Mucosa of descending colon (tissue), 3 donors: ENCODE results near the gene COL28A1. TPM values are rescaled to one million over a fixed set of nuclear protein-coding genes. Genes with fewer than 3 reads are reported as not detected.

Experiments used
- ATAC-seq: fragments of 200-7000 bp; cut with Tn5 transposase; one replicate; pipeline ENCODE4 v1.9.1; 2020; ENCODE audit warnings: mild to moderate bottlenecking, moderate library complexity
- DNase-seq, 3 donors: peaks; one replicate each; pipeline ENCODE4 v3.0.0-alpha.2; 2020
- H3K36me3 ChIP-seq: fragments of 200-600 bp; one replicate; pipeline ENCODE4 v1.8.0; 2021; ENCODE audit warnings: low read depth, mild to moderate bottlenecking
- H3K4me1 ChIP-seq: fragments of 200-600 bp; one replicate; pipeline ENCODE4 v1.8.0; 2021; ENCODE audit warnings: low read depth, mild to moderate bottlenecking
- H3K4me3 ChIP-seq: fragments of 200-600 bp; one replicate; pipeline ENCODE4 v1.8.0; 2021; ENCODE audit warnings: mild to moderate bottlenecking
- H3K9me3 ChIP-seq: fragments of 200-600 bp; one replicate; pipeline ENCODE4 v1.8.0; 2021; ENCODE audit warnings: mild to moderate bottlenecking
- intact Hi-C, 2 donors: fragments of 100-400 bp; cut with DNase I in 1 of 2; cut with micrococcal nuclease in 1 of 2; formaldehyde crosslinking; loops; one replicate each; pipeline versions ENCODE4 v1.11.0 to v1.11.1; 2022; cut with DNase I, micrococcal nuclease
- total RNA-seq, 3 donors: library from RNA; stranded (reverse); fragmentation: NEBNext Ultra II Directional in 2 of 3; extraction: Animal tissue kit (Norgen Biotek cat#: 25700) in 2 of 3; gene quantifications; one replicate each; pipeline versions ENCODE4 v1.2.1 to v1.2.4, GENCODE V29; 2021 to 2023
- TF ChIP-seq, protein P1 (sequence below): fragments of 200-600 bp; IDR thresholded peaks from one replicate; pipeline ENCODE4 v1.8.0; 2022; ENCODE audit warnings: antibody characterized with exemption, mild to moderate bottlenecking
- donor health status: DM: no; HTN: no; CAD: no; lungs with moderate emphysema.
- donor health status: DM: no; HTN: no; CAD: no.
- donor health status: DM: no; HTN: yes; CAD: no.

Gene COL28A1
- total RNA-seq, 3 donors from 2014 or later: 2.9 to 19.0 (median 4.1) TPM

- intact Hi-C loops: no loop called here
- no peaks in the 10 kb centered on the region for H3K4me1 ChIP-seq
- TF ChIP-seq, protein P1, sequence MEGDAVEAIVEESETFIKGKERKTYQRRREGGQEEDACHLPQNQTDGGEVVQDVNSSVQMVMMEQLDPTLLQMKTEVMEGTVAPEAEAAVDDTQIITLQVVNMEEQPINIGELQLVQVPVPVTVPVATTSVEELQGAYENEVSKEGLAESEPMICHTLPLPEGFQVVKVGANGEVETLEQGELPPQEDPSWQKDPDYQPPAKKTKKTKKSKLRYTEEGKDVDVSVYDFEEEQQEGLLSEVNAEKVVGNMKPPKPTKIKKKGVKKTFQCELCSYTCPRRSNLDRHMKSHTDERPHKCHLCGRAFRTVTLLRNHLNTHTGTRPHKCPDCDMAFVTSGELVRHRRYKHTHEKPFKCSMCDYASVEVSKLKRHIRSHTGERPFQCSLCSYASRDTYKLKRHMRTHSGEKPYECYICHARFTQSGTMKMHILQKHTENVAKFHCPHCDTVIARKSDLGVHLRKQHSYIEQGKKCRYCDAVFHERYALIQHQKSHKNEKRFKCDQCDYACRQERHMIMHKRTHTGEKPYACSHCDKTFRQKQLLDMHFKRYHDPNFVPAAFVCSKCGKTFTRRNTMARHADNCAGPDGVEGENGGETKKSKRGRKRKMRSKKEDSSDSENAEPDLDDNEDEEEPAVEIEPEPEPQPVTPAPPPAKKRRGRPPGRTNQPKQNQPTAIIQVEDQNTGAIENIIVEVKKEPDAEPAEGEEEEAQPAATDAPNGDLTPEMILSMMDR: no peak
- no peaks in the 10 kb centered on the region for H3K36me3 ChIP-seq
- DNase-seq: no peak
- ATAC-seq: no peak
- H3K4me3 ChIP-seq: no peak overlapping the region
- H3K9me3 ChIP-seq: no peaks in the 10 kb centered on the region
These were observed 36.8 kb downstream of the COL28A1 start for GRCh38 chr7:7498856-7499255.

DNA sequence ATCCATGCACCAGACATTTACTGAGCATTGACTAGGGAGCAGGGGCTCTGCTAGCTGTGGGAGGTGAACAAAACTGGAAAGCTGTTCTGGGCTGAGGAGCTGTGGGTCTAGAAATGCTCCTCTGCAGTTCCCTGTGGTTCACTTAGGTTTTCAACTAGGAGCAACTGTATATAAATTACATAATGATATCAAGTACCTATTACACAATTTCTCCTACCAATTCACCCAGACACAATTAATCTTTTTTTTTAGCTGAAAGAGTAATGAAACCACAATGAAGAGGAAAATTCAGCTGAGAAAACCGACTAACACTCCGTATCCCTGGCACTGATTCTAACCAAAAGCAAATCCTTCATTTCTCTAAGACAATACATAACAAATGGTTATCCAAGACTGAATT lies 39.4 kb downstream of the COL28A1 start:
- Histone ChIP-seq H3K4me3 (no peak overlapping the region), H3K4me1 (no peaks in the 10 kb centered on the region), H3K36me3 (no peaks in the 10 kb centered on the region), H3K9me3 (no peaks in the 10 kb centered on the region)
- ATAC-seq (no peak), DNase-seq (no peak)
- intact Hi-C loops: no loop called here
- TF ChIP-seq, protein P1: no peak

- DNase-seq (no peak), ATAC-seq (no peak)
- Histone ChIP-seq H3K4me3 (no peak overlapping the region), H3K4me1 (no peaks in the 10 kb centered on the region), H3K9me3 (no peaks in the 10 kb centered on the region), H3K36me3 (no peaks in the 10 kb centered on the region)
- intact Hi-C loops: no loop called here
- TF ChIP-seq, protein P1: no peak
These were observed 40.5 kb downstream of the COL28A1 start for GRCh38 chr7:7495171-7495570.

DNA sequence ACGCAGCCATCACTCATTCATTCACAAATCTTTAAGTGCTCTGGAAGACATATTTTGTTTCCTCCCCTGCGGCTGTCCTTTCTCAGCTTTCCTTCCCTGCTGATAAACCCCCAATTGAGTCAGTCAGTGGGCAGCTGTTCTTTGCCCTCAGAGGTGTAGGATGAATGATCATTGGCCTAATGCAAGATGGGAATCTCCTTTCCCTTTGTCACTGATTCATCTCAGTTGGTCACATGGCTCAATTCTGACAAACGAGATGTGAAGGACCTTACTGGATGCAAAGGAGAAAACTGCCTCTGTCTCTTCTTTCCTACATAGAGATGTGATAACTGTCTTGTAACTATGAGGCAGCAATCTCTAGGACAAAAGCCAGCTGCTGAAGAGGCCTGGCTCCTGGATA lies 44.6 kb downstream of the COL28A1 start:
- Histone ChIP-seq H3K4me1 (no peaks in the 10 kb centered on the region), H3K4me3 (no peak overlapping the region), H3K9me3 (peaks cover 6% of the 10 kb centered on the region), H3K36me3 (no peaks in the 10 kb centered on the region)
- intact Hi-C loops: no loop called here
- DNase-seq: no peak
- TF ChIP-seq, protein P1: no peak
- ATAC-seq: no peak

- intact Hi-C loops: no loop called here
- TF ChIP-seq, protein P1: no peak
- no peaks in the 10 kb centered on the region for H3K36me3 ChIP-seq
- H3K9me3 ChIP-seq: peaks cover 6% of the 10 kb centered on the region
- no peak overlapping the region for H3K4me3 ChIP-seq
- no peak for DNase-seq
- ATAC-seq: peak; percentile 12
- H3K4me1 ChIP-seq: no peaks in the 10 kb centered on the region
These were observed 45.7 kb downstream of the COL28A1 start for GRCh38 chr7:7490003-7490402.

DNA sequence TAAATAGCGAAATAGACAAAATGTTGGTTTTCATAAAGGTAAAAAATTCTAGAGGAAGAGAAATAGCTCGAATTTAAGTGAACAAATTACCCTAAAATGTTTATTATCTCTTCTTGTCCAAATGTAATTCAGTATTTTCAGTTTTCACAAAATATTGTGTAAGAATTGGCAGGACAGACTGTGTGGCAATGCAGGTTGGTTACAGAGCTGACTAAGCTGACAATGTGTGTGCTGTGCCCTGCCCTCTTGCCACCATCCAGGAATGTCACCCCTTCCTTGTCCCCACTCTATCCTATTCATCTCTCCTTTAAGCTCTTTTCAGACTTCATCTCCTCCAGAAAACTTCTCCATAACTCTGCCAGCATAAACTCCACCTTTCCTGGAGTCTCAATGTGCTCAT lies 46.1 kb downstream of the COL28A1 start:
- peaks cover 6% of the 10 kb centered on the region for H3K9me3 ChIP-seq
- H3K4me3 ChIP-seq: no peak overlapping the region
- no peaks in the 10 kb centered on the region for H3K36me3 ChIP-seq
- TF ChIP-seq, protein P1: no peak
- peak; percentile 58 for ATAC-seq
- intact Hi-C loops: no loop called here
- no peak for DNase-seq
- H3K4me1 ChIP-seq: no peaks in the 10 kb centered on the region
